ENCODE measurements around the gene C16orf82.

DNA sequence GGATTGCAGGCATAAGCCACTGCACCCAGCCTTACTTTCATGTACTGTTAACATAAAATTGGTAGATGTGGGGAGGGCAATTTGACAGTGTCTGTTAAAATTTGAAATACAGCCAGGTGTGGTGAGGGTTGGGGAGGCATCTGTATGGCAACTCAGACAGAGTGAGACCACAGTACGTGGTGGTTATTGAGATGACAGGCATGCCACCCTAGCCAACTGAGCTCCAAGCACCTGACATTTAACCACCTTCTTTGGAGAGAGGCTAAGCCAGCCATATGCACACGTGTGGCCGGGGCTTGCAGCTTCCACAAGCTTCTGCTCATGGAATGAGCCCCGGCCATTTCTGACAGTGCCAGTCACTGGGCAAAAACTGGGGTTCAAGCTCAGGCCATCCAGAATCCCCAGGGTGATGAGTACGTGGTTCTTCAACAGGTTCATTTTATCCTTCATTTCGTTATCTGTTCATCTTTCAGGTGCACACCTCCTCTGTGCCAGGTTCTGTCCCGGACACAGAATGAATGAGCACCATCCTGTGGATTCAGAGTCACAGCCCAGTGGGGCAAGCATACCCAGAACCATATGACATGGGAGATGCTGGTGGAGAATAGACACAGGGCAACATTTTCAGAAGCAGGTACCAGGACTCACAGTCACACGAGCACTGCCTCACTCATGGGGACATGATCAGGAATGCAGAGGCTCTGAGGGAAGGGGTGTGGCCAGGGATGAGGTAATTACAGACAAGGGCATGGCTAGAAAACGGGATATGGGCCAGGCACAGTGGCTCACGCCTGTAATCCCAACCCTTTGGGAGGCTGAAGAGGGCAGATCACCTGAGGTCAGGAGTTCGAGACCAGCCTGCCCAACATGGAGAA lies 36.2 kb downstream of the C16orf82 start:
- no peak for TF ChIP-seq POLR2A (IDR thresholded peaks at IDR 0.05)
- TF ChIP-seq, protein P1, sequence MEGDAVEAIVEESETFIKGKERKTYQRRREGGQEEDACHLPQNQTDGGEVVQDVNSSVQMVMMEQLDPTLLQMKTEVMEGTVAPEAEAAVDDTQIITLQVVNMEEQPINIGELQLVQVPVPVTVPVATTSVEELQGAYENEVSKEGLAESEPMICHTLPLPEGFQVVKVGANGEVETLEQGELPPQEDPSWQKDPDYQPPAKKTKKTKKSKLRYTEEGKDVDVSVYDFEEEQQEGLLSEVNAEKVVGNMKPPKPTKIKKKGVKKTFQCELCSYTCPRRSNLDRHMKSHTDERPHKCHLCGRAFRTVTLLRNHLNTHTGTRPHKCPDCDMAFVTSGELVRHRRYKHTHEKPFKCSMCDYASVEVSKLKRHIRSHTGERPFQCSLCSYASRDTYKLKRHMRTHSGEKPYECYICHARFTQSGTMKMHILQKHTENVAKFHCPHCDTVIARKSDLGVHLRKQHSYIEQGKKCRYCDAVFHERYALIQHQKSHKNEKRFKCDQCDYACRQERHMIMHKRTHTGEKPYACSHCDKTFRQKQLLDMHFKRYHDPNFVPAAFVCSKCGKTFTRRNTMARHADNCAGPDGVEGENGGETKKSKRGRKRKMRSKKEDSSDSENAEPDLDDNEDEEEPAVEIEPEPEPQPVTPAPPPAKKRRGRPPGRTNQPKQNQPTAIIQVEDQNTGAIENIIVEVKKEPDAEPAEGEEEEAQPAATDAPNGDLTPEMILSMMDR (IDR thresholded peaks at IDR 0.05), result no peak
